SK-N-SH (cell line): ENCODE data around the gene DUT.

ENCODE experiments used
- CHD2 ChIP-seq: fragments of 150-350 bp; IDR thresholded peaks from 2 replicates; pipeline ENCODE4 v1.6.1; 2018; ENCODE audit warnings: low read length; ENCODE audit not compliant: partially characterized antibody
- CTCF ChIP-seq: fragments of 200-600 bp; sonication (generic); IDR thresholded peaks from 2 replicates; pipeline ENCODE4 v1.6.1; 2017; ENCODE audit warnings: antibody characterized with exemption, mild to moderate bottlenecking, moderate library complexity
- EZH2phosphoT487 ChIP-seq: fragments of 200-600 bp; sonication (generic); IDR thresholded peaks from 2 replicates; pipeline ENCODE4 v1.6.1; 2017; ENCODE audit warnings: low read depth, mixed run types, mild to moderate bottlenecking, antibody characterized with exemption, moderate library complexity, borderline replicate concordance
- FOXM1 ChIP-seq: IDR thresholded peaks from 2 replicates; pipeline ENCODE4 v1.4.0; 2012; ENCODE audit warnings: low read depth, mild to moderate bottlenecking
- GABPA ChIP-seq: IDR thresholded peaks from 2 replicates; pipeline ENCODE4 v1.4.0; 2012; ENCODE audit warnings: low read depth, mild to moderate bottlenecking
- GATA2 ChIP-seq: sonication (generic); formaldehyde crosslinking; IDR thresholded peaks from 2 replicates; pipeline ENCODE4 v1.5.0; 2020; ENCODE audit warnings: mild to moderate bottlenecking, missing genetic modification reagents
- JUND ChIP-seq: IDR thresholded peaks from 2 replicates; pipeline ENCODE4 v1.4.0; 2012
- RCOR1 ChIP-seq: fragments of 150-350 bp; IDR thresholded peaks from 2 replicates; pipeline ENCODE4 v1.6.1; 2017; ENCODE audit warnings: antibody characterized with exemption, low read length
- REST ChIP-seq: IDR thresholded peaks from 2 replicates; pipeline ENCODE4 v1.6.1; 2012; ENCODE audit warnings: mild to moderate bottlenecking, low read depth, low read length, moderate library complexity
- YY1 ChIP-seq: IDR thresholded peaks from 2 replicates; pipeline ENCODE4 v1.4.0; 2012; ENCODE audit warnings: low read depth, mild to moderate bottlenecking
- TF ChIP-seq, protein P1 (sequence below): fragments of 150-350 bp; IDR thresholded peaks from 2 replicates; pipeline ENCODE4 v1.6.1; 2017; ENCODE audit warnings: antibody characterized with exemption, low read length, low read depth, borderline replicate concordance
- TF ChIP-seq, protein P2 (sequence below): IDR thresholded peaks from 2 replicates; pipeline ENCODE4 v1.4.0; 2012; ENCODE audit warnings: low read depth, borderline replicate concordance

DNA sequence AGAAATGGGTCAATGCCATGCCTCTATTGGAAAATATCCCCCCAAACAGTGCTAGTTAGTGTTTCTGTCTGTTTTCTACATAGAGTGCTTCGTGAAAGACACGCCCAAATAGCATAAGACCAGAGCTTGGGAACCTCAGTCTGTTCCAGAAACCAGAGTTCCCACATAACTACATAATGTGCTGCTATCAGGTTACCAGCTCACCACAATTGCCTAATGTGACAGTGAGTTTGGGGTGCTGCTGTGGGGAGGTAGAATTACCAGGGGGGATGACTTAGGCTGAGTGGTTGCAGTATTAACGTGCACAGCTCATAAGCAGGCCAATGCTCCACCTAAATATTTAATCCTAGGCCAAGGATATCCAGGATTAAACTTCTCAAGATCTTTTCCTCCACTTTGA, 39.2 kb downstream of the DUT start:
- TF ChIP-seq YY1 (no peak), RCOR1 (no peak), GATA2 (CRISPR knock-in tag) (no peak), JUND (no peak), CTCF (no peak), EZH2phosphoT487 (no peak), REST (no peak), CHD2 (no peak), GABPA (no peak), FOXM1 (no peak)
- TF ChIP-seq, protein P1, sequence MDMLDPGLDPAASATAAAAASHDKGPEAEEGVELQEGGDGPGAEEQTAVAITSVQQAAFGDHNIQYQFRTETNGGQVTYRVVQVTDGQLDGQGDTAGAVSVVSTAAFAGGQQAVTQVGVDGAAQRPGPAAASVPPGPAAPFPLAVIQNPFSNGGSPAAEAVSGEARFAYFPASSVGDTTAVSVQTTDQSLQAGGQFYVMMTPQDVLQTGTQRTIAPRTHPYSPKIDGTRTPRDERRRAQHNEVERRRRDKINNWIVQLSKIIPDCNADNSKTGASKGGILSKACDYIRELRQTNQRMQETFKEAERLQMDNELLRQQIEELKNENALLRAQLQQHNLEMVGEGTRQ = no peak
- TF ChIP-seq, protein P2, sequence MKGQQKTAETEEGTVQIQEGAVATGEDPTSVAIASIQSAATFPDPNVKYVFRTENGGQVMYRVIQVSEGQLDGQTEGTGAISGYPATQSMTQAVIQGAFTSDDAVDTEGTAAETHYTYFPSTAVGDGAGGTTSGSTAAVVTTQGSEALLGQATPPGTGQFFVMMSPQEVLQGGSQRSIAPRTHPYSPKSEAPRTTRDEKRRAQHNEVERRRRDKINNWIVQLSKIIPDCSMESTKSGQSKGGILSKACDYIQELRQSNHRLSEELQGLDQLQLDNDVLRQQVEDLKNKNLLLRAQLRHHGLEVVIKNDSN = no peak
